Measurements from ENCODE around the gene LRRC14B. TPM values are rescaled to one million over a fixed set of nuclear protein-coding genes. Genes with fewer than 3 reads are reported as not detected.

LRRC14B gene
- total and polyA plus RNA-seq, 7 donors = 0.66 TPM; not detected in 6

GRCh38 chr5:189976-190365, 1.3 kb upstream of the LRRC14B start:
- Histone ChIP-seq H3K4me3 (no peak overlapping the region), H3K4me1 (peaks cover 0 to 43% (median 36%) of the 10 kb centered on the region in 4 donors), H3K9me3 (no peaks in the 10 kb centered on the region), H3K36me3 (no peaks in the 10 kb centered on the region), H3K27ac (peak overlapping the region in 3 of 4 donors; percentile 54 to 75 (median 66)), H3K27me3 (peaks cover 0 to 14% (median 0%) of the 10 kb centered on the region in 3 donors)
- TF ChIP-seq POLR2A (IDR thresholded peaks at IDR 0.05) (no peak), POLR2AphosphoS5 (IDR thresholded peaks at IDR 0.05) (no peak), EP300 (IDR thresholded peaks at IDR 0.05) (no peak)
- TF ChIP-seq, protein P1, sequence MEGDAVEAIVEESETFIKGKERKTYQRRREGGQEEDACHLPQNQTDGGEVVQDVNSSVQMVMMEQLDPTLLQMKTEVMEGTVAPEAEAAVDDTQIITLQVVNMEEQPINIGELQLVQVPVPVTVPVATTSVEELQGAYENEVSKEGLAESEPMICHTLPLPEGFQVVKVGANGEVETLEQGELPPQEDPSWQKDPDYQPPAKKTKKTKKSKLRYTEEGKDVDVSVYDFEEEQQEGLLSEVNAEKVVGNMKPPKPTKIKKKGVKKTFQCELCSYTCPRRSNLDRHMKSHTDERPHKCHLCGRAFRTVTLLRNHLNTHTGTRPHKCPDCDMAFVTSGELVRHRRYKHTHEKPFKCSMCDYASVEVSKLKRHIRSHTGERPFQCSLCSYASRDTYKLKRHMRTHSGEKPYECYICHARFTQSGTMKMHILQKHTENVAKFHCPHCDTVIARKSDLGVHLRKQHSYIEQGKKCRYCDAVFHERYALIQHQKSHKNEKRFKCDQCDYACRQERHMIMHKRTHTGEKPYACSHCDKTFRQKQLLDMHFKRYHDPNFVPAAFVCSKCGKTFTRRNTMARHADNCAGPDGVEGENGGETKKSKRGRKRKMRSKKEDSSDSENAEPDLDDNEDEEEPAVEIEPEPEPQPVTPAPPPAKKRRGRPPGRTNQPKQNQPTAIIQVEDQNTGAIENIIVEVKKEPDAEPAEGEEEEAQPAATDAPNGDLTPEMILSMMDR (IDR thresholded peaks at IDR 0.05) = no peak
- DNase-seq = peak; percentile 56
- WGBS, 2 donors = 70 to 80% methylated on average over 11 of the region's 11 CpGs
- intact Hi-C loops (cut with DNase I) = loop anchor here (5.0 kb wide), 1 partner anchor 77 kb away; no protein-coding TSS in a partner anchor

GRCh38 chr5:190366-191035, 794 bp upstream of the LRRC14B start:
- intact Hi-C loops (cut with DNase I) = no loop called here
- 38 to 63% methylated on average over 16 of the region's 16 CpGs for WGBS, 2 donors
- Histone ChIP-seq H3K4me1 (peaks cover 0 to 38% (median 30%) of the 10 kb centered on the region in 4 donors), H3K9me3 (no peaks in the 10 kb centered on the region), H3K27me3 (peaks cover 0 to 14% (median 0%) of the 10 kb centered on the region in 3 donors), H3K27ac (peak overlapping the region; percentile 53 to 75 (median 60)), H3K36me3 (no peaks in the 10 kb centered on the region), H3K4me3 (peak overlapping the region in 2 of 4 donors; percentile 24 to 28)
- TF ChIP-seq POLR2A (IDR thresholded peaks at IDR 0.05) (no peak), EP300 (IDR thresholded peaks at IDR 0.05) (no peak), POLR2AphosphoS5 (IDR thresholded peaks at IDR 0.05) (no peak)
- TF ChIP-seq, protein P1 (IDR thresholded peaks at IDR 0.05) = no peak
- DNase-seq = peak; percentile 42

- no peak for TF ChIP-seq POLR2A (IDR thresholded peaks at IDR 0.05)
- no peak for TF ChIP-seq EP300 (IDR thresholded peaks at IDR 0.05)
- TF ChIP-seq, protein P1 (IDR thresholded peaks at IDR 0.05) = no peak
- TF ChIP-seq POLR2AphosphoS5 (IDR thresholded peaks at IDR 0.05) = no peak
- peak; percentile 59 for DNase-seq
- peaks cover 0 to 14% (median 0%) of the 10 kb centered on the region in 3 donors for H3K27me3 ChIP-seq
- H3K4me3 ChIP-seq = no peak overlapping the region
- H3K4me1 ChIP-seq = peaks cover 0 to 33% (median 26%) of the 10 kb centered on the region in 4 donors
- peak overlapping the region in 2 of 4 donors; percentile 54 to 66 for H3K27ac ChIP-seq
- H3K9me3 ChIP-seq = no peaks in the 10 kb centered on the region
- 84 to 86% methylated on average over 46 of the region's 46 CpGs for WGBS, 2 donors
- no peaks in the 10 kb centered on the region for H3K36me3 ChIP-seq
- intact Hi-C loops (cut with DNase I) = no loop called here
Observed at GRCh38 chr5:191949-192690, 825 bp downstream of the LRRC14B start.

DNA sequence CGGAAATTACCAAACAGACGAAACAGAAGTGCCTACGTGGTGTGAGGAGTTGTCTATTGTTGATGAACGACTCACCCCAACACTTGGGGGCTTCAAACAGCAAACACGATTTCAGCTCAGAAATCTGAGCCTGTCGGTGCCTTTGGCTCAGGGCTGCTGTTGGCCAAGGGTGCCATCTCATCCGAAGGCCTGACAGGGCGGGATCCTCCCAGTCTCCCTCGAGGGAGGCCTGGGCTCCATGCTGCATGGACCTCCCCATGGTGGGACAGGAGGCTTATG, 1.3 kb downstream of the LRRC14B start:
- no peak overlapping the region for H3K4me3 ChIP-seq
- no peak overlapping the region for H3K27ac ChIP-seq
- TF ChIP-seq POLR2AphosphoS5 (IDR thresholded peaks at IDR 0.05) (no peak), EP300 (IDR thresholded peaks at IDR 0.05) (no peak), POLR2A (IDR thresholded peaks at IDR 0.05) (no peak)
- TF ChIP-seq, protein P1 (IDR thresholded peaks at IDR 0.05) = no peak
- H3K36me3 ChIP-seq = no peaks in the 10 kb centered on the region
- H3K9me3 ChIP-seq = no peaks in the 10 kb centered on the region
- 81 to 82% methylated on average over 9 of the region's 9 CpGs for WGBS, 2 donors
- H3K4me1 ChIP-seq = peaks cover 0 to 31% (median 26%) of the 10 kb centered on the region in 4 donors
- intact Hi-C loops (cut with DNase I) = no loop called here
- peaks cover 0 to 14% (median 0%) of the 10 kb centered on the region in 3 donors for H3K27me3 ChIP-seq
- no peak for DNase-seq

Measured in sigmoid colon (tissue), 7 donors.